Left ventricle myocardium inferior (tissue), 1 donor: ENCODE measurements around the gene PIWIL1. TPM values are rescaled to one million over a fixed set of nuclear protein-coding genes. Genes with fewer than 3 reads are reported as not detected.

ENCODE experiments used
- DNase-seq: peaks from one replicate; pipeline ENCODE4 v3.0.0-alpha.2; 2020
- H3K27ac ChIP-seq: fragments of 200-600 bp; replicated peaks from 2 replicates; pipeline ENCODE4 v1.8.0; 2021
- H3K27me3 ChIP-seq: fragments of 200-600 bp; 2 replicates; pipeline ENCODE4 v1.8.0; 2021; ENCODE audit warnings: low read depth
- H3K36me3 ChIP-seq: fragments of 200-600 bp; 2 replicates; pipeline ENCODE4 v1.8.0; 2021
- H3K4me1 ChIP-seq: fragments of 200-600 bp; 2 replicates; pipeline ENCODE4 v1.8.0; 2021
- H3K4me3 ChIP-seq: fragments of 200-600 bp; 2 replicates; pipeline ENCODE4 v1.8.0; 2021; ENCODE audit warnings: mild to moderate bottlenecking, moderate library complexity
- H3K9me3 ChIP-seq: fragments of 200-600 bp; replicated peaks from 2 replicates; pipeline ENCODE4 v1.8.0; 2021
- CTCF ChIP-seq: fragments of 200-600 bp; IDR thresholded peaks from 2 replicates; pipeline ENCODE4 v1.8.0; 2021; ENCODE audit warnings: antibody characterized with exemption, mild to moderate bottlenecking, borderline replicate concordance
- intact Hi-C: fragments of 100-400 bp; cut with micrococcal nuclease; formaldehyde crosslinking; loops from one replicate; pipeline ENCODE4 v1.11.0; 2022
- total RNA-seq: library from RNA; stranded (reverse); fragmentation: NEBNext Ultra II Directional; extraction: Animal tissue kit (Norgen Biotek cat#: 25700); gene quantifications from one replicate; pipeline ENCODE4 v1.2.1, GENCODE V29; 2021
- donor health status: DM: no; HTN: yes; CAD: no; lungs with severe emphysema.

Gene PIWIL1
- total RNA-seq, 1 donor from 2014 or later, result not detected

DNA sequence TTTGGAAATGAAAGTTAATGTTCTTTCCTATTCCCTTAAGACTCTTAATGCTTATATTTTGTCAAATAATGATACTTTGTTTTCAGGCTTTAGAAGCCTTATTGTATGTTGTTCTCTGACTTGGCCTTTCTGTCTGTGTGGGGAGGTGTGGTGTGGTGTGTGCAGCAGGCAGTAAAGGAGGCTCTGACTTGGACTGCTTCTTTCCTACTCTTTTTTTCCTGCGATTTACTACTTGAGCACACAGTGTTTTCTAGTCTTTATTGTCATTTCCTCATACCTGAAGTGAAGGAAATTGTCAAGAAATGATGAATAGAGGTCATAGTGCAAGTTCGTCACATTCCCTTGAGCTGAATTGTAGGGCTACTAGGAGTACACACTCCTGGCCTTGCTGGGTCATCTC, 26.9 kb downstream of the PIWIL1 start:
- Histone ChIP-seq H3K27ac (no peak overlapping the region), H3K4me1 (no peaks in the 10 kb centered on the region), H3K4me3 (no peak overlapping the region), H3K27me3 (peaks cover 52% of the 10 kb centered on the region), H3K9me3 (no peaks in the 10 kb centered on the region), H3K36me3 (no peaks in the 10 kb centered on the region)
- intact Hi-C loops, result no loop called here
- DNase-seq, result no peak
- TF ChIP-seq CTCF, result no peak

DNA sequence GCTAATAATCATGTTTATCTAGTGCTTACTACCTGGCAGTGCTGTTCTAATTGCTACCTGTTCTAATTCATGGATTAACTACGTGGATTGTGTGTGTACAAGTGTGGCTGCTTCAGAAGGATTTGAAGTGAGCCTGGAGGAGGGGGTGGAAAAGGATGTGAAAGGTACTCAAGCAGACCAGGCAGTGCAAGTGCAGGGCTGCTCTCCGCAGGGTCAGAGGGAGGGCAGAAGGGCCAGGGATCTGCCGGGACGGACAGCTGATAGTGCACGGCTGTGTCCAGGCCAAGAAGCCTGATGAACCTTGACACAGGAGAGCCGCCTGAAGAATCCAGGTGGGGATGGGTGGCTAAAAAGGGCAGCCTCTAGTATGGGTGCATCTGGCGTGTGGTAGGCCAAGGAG, 28.5 kb downstream of the PIWIL1 start:
- intact Hi-C loops, result no loop called here

GRCh38 chr12:130367003-130367402, 29.3 kb downstream of the PIWIL1 start:
- no peak for TF ChIP-seq CTCF
- Histone ChIP-seq H3K4me1 (no peaks in the 10 kb centered on the region), H3K27ac (no peak overlapping the region), H3K4me3 (no peak overlapping the region), H3K9me3 (no peaks in the 10 kb centered on the region), H3K36me3 (no peaks in the 10 kb centered on the region), H3K27me3 (peaks cover 59% of the 10 kb centered on the region)
- intact Hi-C loops, result no loop called here
- DNase-seq, result no peak

More for the DNA sequence above, 28.5 kb downstream of the PIWIL1 start:
- Histone ChIP-seq H3K27ac (no peak overlapping the region), H3K9me3 (no peaks in the 10 kb centered on the region), H3K27me3 (peaks cover 50% of the 10 kb centered on the region), H3K36me3 (no peaks in the 10 kb centered on the region), H3K4me3 (no peak overlapping the region), H3K4me1 (no peaks in the 10 kb centered on the region)
- no peak for TF ChIP-seq CTCF
- DNase-seq, result no peak

- intact Hi-C loops, result no loop called here
- Histone ChIP-seq H3K27ac (no peak overlapping the region), H3K4me3 (no peak overlapping the region), H3K9me3 (no peaks in the 10 kb centered on the region), H3K36me3 (no peaks in the 10 kb centered on the region), H3K4me1 (no peaks in the 10 kb centered on the region), H3K27me3 (peaks cover 64% of the 10 kb centered on the region)
- no peak for TF ChIP-seq CTCF
- no peak for DNase-seq
Measured at GRCh38 chr12:130367523-130367922, 29.8 kb downstream of the PIWIL1 start.

DNA sequence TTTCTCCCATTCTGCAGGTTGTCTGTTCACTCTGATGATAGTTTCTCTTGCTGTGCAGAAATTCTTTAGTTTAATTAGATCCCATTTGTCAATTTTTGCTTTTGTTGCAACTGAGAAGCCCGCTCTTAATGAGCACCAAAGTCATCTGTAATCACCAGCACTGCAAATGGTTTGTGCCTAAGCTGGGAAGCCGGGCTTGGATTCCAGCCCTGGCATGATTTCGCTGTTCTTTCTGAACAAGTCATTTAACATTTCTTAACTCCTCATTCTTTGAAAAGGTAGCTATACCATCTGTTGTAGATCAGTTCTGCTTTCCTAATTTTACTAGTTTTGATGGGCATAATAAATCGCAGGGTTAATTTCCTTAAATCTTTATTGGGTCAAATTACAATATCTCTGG, 32.1 kb downstream of the PIWIL1 start:
- intact Hi-C loops, result no loop called here
- TF ChIP-seq CTCF, result no peak
- Histone ChIP-seq H3K4me1 (no peaks in the 10 kb centered on the region), H3K9me3 (no peaks in the 10 kb centered on the region), H3K4me3 (no peak overlapping the region), H3K27me3 (peaks cover 83% of the 10 kb centered on the region), H3K27ac (no peak overlapping the region), H3K36me3 (no peaks in the 10 kb centered on the region)
- no peak for DNase-seq

DNA sequence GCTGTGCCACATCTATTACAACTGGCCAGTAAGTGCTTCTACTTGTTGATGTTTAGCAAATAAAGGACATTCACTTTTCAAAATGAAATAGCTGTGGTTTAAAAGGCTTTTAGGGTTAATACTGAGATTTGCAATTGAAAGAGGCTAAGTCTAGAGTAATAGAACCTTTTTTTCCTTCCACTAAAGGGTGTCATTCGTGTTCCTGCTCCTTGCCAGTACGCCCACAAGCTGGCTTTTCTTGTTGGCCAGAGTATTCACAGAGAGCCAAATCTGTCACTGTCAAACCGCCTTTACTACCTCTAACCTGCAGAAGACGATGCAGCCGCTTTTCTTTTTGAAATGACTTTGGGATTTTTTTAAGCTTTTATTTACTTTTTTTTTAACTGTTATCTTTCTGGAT, 33.6 kb downstream of the PIWIL1 start:
- H3K27me3 ChIP-seq, result peaks cover 83% of the 10 kb centered on the region
- no peaks in the 10 kb centered on the region for H3K4me1 ChIP-seq
- H3K36me3 ChIP-seq, result no peaks in the 10 kb centered on the region
- intact Hi-C loops, result no loop called here
- H3K9me3 ChIP-seq, result no peaks in the 10 kb centered on the region
- no peak for DNase-seq
- no peak overlapping the region for H3K27ac ChIP-seq
- H3K4me3 ChIP-seq, result no peak overlapping the region
- TF ChIP-seq CTCF, result no peak
